GM18867 (cell line): ENCODE results near the gene CCDC158.
"Not testable (repeated sequence)": the region's sequence is repeated elsewhere in the genome, so short reads cannot be mapped to it uniquely, and the experiment has no call there.

ENCODE experiments used
- ATAC-seq: cut with Tn5 transposase; IDR thresholded peaks from one replicate; pipeline ENCODE4 v1.9.1; 2021; ENCODE audit warnings: mild to moderate bottlenecking, moderate library complexity; ENCODE audit not compliant: unreplicated experiment

Gene CCDC158

GRCh38 chr4:76282941-76283689, 137.8 kb downstream of the CCDC158 start:
- no peak for ATAC-seq

DNA sequence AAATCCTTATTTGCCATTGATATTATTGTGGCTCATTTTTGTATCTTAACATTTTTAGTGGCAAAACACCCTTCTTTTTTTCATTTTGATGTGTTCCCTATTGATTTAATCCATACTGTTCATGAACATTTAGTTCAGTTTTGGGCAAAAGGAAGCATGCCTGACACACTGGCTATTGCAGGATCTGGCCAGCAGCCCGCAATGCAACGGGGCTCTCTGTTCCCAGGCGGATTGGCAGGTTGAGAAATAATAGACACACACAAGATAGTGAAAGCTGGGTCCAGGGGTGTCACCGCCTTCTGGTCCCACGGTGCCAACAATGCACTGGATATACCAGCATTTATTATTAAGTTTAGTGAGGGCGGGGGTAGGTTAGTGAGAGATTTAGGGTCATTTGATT, 139.3 kb downstream of the CCDC158 start:
- ATAC-seq, result not testable (repeated sequence)

DNA sequence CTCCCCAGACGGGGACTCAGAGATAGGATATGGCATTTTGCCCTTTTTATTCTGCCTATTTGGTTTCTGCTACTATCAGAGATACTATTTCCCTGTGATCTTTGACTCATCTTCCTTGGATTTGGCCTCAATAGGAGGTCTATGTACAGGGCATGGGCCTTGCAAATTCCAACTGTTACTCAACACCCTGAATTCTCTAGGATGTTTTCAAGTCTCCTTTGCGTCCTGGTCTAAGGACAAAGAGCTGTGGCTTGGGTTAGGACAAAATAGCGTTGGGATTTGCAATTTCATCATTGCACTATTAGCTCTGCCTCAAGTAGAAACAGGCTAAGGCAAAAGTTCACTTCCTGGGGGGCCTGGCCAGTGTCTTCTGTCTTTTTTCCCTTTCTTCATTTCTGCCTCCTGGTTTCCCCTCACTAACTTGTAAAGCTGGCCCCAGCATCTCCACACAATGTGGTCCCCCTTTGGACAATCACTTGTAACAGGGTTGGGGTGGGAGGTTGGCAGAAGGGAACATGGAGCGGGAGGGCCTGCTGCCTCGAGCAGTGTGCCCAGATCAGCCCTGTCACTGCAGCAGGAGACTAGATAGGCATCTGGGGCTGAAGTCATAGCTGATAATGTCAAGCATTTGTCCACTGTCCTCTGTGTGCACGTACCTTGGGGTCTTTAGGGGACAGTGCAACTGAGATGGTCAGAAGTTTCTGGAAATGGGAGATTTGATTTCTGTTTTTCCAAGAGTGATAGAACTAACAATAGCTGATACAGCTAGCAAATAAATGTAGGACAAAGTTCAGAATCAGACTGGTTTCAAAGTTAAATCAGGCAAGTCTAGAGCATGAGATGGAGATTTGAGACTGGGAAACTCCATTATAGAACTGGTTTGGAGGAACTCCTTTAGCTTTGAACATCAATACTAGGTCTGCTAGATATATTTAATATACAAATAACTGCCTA, 140.2 kb downstream of the CCDC158 start:
- ATAC-seq, result no peak

- ATAC-seq, result no peak
Observed at GRCh38 chr4:76279462-76279861, 141.5 kb downstream of the CCDC158 start.

DNA sequence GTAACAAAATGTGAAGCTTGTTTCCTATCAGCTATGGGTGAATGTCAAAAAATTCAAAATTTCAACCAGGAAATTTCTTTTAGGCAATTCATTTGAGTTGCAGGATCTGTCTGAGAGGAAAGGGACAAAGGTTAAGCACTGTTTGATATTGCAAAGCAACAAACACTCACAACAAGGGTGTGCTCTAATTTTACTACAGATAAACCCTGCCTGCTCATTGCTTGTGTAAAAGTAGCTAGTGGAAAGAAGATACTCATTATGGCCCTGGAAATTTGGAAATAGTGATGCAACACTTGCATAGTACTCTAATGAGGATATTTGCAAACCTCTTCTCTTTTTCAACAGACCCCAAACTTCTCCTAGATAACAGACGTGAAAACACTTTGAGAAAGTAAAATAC, 142.4 kb downstream of the CCDC158 start:
- ATAC-seq, result no peak

DNA sequence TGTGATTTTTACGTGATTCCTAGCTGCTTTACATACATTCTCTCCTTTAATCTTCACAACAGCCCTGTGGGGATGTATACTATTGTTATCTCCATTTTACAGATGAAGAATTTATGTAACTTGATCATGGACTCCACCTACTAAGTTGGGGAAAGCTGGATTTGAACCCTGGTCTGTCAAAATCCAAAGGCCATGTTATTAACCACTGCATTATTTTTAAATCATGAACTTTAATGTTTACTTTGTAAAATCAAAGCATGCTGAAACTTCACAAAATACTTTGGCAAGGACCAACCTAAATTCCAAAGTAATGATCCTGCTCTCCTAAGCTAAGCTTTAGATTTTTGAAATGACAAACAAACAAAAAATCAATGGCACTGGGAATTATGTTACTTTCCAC, 143.3 kb downstream of the CCDC158 start:
- no peak for ATAC-seq

DNA sequence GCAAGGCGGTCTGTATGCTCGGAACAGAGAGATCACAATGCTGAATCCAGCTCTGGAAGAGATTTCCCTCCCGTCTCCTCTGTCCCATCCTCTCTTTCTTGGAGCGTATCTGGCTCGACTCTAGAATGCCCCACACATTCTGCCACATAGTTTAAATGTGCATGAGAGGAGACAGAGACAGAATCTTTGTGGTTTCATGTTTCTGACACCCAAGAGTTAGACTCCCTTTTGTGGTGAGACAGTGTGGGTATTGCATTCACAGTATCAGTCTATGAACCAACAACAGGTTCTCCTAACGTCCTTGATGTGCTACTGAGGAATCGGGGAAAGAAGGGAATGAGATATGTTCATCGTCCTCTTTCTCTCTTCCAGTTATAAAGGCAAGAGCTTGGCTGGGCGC, 144.1 kb downstream of the CCDC158 start:
- ATAC-seq, result peak; percentile 88

GRCh38 chr4:76275486-76276124, 145.3 kb downstream of the CCDC158 start:
- ATAC-seq, result no peak

DNA sequence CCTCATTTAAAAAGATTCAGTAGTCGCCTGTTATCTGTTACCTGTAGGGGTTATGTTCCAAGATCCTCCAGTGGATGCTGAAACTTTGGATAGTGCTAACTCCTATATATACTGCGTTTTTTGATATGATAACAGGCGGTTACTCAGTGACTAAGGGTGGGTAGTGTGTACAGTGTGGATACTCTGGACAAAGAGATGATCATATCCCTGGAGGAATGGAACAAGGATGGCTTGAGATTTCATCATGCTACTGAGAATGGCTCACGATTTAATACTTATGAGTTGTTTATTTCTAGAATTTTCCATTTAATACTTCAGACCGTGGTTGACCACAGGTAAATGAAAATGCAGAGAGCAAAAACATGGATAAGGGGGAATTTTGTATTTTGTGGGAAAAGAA, 147.9 kb downstream of the CCDC158 start:
- no peak for ATAC-seq

- no peak for ATAC-seq
Observed at GRCh38 chr4:76272582-76272981, 148.4 kb downstream of the CCDC158 start.

DNA sequence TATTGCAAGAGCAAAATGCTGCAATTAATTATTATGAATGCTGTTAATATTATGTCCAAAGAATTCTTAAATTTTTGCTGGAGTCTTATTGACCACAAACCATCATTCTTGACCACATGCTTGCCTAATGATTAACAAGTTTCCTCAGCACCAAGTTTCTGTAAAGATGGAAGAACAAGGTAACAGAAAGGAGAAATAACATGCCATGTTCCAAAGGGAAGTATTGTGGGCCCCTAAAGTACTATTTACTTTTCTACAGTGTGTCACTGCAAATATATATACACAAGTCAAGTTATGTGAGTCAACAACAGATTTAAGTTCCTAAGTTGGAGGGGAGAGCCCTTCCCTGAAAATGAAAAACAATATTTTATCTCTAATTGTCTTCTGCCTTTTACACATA, 148.9 kb downstream of the CCDC158 start:
- ATAC-seq, result no peak

DNA sequence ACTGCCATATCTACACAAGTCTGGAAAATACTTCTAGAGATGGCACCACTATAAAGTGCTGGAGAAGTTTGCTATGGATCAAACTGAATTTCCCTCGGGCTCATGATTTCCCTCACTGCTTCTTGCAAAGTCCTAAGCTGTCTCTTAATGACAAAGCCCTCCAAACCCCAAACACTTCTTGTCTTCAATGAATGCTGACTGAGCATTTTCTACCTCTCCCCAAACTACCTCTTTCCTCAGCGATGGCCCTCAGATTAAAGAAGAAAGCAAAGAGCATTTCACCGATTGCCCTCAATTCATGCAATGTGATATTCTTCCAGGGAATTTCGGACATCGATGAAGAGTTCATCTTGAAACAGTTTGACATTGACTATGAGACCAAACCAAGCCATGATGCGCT, 149.7 kb downstream of the CCDC158 start:
- ATAC-seq, result no peak

DNA sequence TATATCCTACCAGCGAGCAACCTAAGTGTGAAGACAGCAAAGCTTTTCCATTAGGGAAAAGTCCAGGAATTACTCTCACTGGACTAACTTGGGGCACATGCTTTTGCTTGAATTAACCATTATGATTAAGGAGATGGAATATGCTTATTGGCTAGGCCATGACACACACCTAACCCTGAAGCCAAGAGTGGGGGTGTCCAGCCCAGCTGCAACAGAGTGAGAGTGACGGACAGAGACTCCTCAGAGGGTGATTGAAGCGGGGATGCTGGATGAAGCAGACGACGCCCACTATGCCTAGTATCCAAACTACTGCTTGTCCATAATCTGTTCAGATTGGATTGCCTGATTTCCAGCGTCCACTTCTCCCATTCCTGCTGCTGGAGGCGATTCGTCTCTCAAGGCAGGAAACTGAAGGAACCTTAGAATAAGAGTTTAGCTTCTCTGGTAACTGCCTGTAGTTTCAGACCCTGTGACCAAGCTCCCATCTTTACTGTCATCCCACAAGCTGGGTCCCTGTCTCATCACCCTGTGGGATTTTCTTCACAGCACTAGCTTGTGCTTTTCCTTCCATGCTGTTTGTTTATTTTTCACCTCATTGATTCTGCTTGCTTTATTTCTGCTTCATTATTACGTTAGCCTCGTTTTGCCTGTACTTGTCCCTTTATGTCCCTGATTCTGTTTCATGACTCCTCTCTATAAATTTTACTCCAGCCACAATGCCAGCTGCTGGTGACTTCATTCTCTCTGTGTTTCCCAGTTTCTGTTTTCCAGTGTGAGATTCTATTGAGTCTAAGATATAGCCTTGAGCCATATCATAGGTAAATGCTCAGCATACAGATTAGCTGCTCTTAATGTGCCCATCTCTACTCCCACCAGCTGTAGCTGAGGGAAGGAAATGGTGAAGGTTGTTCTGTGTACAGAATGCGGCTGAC, 150.4 kb downstream of the CCDC158 start:
- no peak for ATAC-seq

- no peak for ATAC-seq
Observed at GRCh38 chr4:76267811-76268210, 153.1 kb downstream of the CCDC158 start.

DNA sequence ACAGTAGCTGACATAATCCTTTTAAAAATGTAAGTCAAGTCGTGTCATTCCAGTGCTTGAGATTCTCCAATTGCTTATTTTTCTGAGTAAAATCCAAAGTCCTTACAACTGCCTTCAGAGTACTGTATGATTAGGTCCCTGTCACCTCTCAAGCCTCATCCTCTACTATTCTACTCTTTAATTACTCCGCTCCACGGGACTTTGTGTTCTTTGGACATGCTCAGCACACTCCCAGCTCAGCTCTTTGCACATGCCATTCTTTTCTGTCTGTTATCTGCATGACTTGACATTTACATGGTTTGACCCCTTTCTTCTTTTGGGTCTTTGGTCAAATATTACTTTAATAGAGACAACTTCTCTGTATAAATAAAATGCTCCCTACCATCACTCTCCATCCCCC, 154.3 kb downstream of the CCDC158 start:
- no peak for ATAC-seq

GRCh38 chr4:76265631-76266218, 155.2 kb downstream of the CCDC158 start:
- ATAC-seq, result no peak
